ENCODE results near the gene NENF. TPM values are rescaled to one million over a fixed set of nuclear protein-coding genes. Genes with fewer than 3 reads are reported as not detected.

The NENF gene
- total RNA-seq, 1 experiment from 2014 or later: 72.4 TPM

GRCh38 chr1:212402666-212403321, 29.9 kb upstream of the NENF start:
- no TSS peak for BruUV-seq (replicated peaks)
- POLR2A ChIA-PET: no interaction called here
- H3K36me3 ChIP-seq (ENCODE audit: control insufficient read depth, insufficient read depth, low read length): no peaks in the 10 kb centered on the region
- intact Hi-C loops (cut with micrococcal nuclease; ENCODE audit: unreplicated experiment): no loop called here
- TF ChIP-seq CTCF (IDR thresholded peaks at IDR 0.05) (no peak), POLR2AphosphoS5 (IDR thresholded peaks at IDR 0.05; ENCODE audit: low read depth, low read length) (no peak), SIN3A (IDR thresholded peaks at IDR 0.05; ENCODE audit: borderline replicate concordance, insufficient read depth, low read depth, low read length) (no peak)
- no peak for DNase-seq (ENCODE audit: low read depth, low spot score)
- no peaks in the 10 kb centered on the region for H3K27me3 ChIP-seq (ENCODE audit: control insufficient read depth, insufficient read depth, low read length)
- CTCF ChIA-PET: no interaction called here
- no peak for ATAC-seq
- in situ Hi-C loops (cut with HindIII; ENCODE audit: low pct_unique_long_range_greater_than_20kb, low sequenced_read_pairs): no loop called here
- H3K4me1 ChIP-seq (ENCODE audit: control insufficient read depth, insufficient read depth, low read length): no peaks in the 10 kb centered on the region
- H3K9me3 ChIP-seq (ENCODE audit: control insufficient read depth, insufficient read depth, low read depth, low read length): peaks cover 3% of the 10 kb centered on the region; the same call in 1 of the 2 replicates
- H3K4me3 ChIP-seq (ENCODE audit: low read depth in 2 of 2, low read length in 2 of 2): no peak overlapping the region
- H3K27ac ChIP-seq (ENCODE audit: low read length): no peak overlapping the region

GRCh38 chr1:212410231-212410820, 22.4 kb upstream of the NENF start:
- intact Hi-C loops (cut with micrococcal nuclease; ENCODE audit: unreplicated experiment) (no loop called here), in situ Hi-C loops (cut with HindIII; ENCODE audit: low pct_unique_long_range_greater_than_20kb, low sequenced_read_pairs) (no loop called here)
- peaks cover 11% of the 10 kb centered on the region for H3K4me1 ChIP-seq (ENCODE audit: control insufficient read depth, insufficient read depth, low read length)
- DNase-seq (ENCODE audit: low read depth, low spot score) (no peak), ATAC-seq (no peak)
- POLR2A ChIA-PET: interaction anchor here (0.5 kb wide), 1 partner anchor 42 kb away, joined by 3 read pairs; no protein-coding TSS in a partner anchor
- H3K27ac ChIP-seq (ENCODE audit: low read length): no peak overlapping the region
- no peaks in the 10 kb centered on the region for H3K27me3 ChIP-seq (ENCODE audit: control insufficient read depth, insufficient read depth, low read length)
- TF ChIP-seq SIN3A (IDR thresholded peaks at IDR 0.05; ENCODE audit: borderline replicate concordance, insufficient read depth, low read depth, low read length) (no peak), REST (IDR thresholded peaks at IDR 0.05; ENCODE audit: insufficient read depth in 1 of 2, low read depth in 2 of 2, low read length in 1 of 2) (no peak), TCF7L2 (IDR thresholded peaks at IDR 0.05; ENCODE audit: low read depth, low read length) (no peak), POLR2AphosphoS5 (IDR thresholded peaks at IDR 0.05; ENCODE audit: low read depth, low read length) (no peak), CTCF (IDR thresholded peaks at IDR 0.05) (no peak)
- no TSS peak for BruUV-seq (replicated peaks)
- CTCF ChIA-PET: interaction anchor here (0.6 kb wide), 1 partner anchor 198 kb away, joined by 5 read pairs; no protein-coding TSS in a partner anchor
- H3K36me3 ChIP-seq (ENCODE audit: control insufficient read depth, insufficient read depth, low read length): no peaks in the 10 kb centered on the region; the same call in 1 of the 2 replicates
- no peak overlapping the region for H3K4me3 ChIP-seq (ENCODE audit: low read depth in 2 of 2, low read length in 2 of 2)
- H3K9me3 ChIP-seq (ENCODE audit: control insufficient read depth, insufficient read depth, low read depth, low read length): no peaks in the 10 kb centered on the region
